WTC11 (cell line): ENCODE data around the gene CIDEB.

Experiments
- CTCF ChIP-seq: fragments of 200-600 bp; IDR thresholded peaks from 2 replicates; pipeline ENCODE4 v1.8.0; 2022; ENCODE audit warnings: antibody characterized with exemption
- ELF4 ChIP-seq: sonication (generic); formaldehyde crosslinking; IDR thresholded peaks from 2 replicates; pipeline ENCODE4 v1.8.1; 2022; ENCODE audit warnings: low read depth, mild to moderate bottlenecking, moderate library complexity, missing genetic modification reagents
- ERG ChIP-seq: fragments of 250-450 bp; sonication (Bioruptor Pico); IDR thresholded peaks from 2 replicates; pipeline ENCODE4 v1.8.0; 2021; ENCODE audit warnings: mild to moderate bottlenecking
- FOXP1 ChIP-seq: sonication (generic); formaldehyde crosslinking; IDR thresholded peaks from 2 replicates; pipeline ENCODE4 v1.8.0; 2022; ENCODE audit warnings: missing genetic modification reagents, mild to moderate bottlenecking, moderate library complexity, borderline replicate concordance
- MAX ChIP-seq: sonication (generic); formaldehyde crosslinking; IDR thresholded peaks from 2 replicates; pipeline ENCODE4 v1.8.0; 2022; ENCODE audit warnings: mild to moderate bottlenecking, missing genetic modification reagents
- MXD4 ChIP-seq: fragments of 250-450 bp; sonication (Bioruptor Pico); IDR thresholded peaks from 2 replicates; pipeline ENCODE4 v1.8.0; 2021; ENCODE audit warnings: mild to moderate bottlenecking, moderate library complexity, borderline replicate concordance
- NFYB ChIP-seq: sonication (generic); formaldehyde crosslinking; conservative IDR thresholded peaks from 2 replicates; pipeline ENCODE4 v1.8.0; 2022; ENCODE audit warnings: low read depth, missing genetic modification reagents
- NR3C1 ChIP-seq: sonication (generic); formaldehyde crosslinking; conservative IDR thresholded peaks from 2 replicates; pipeline ENCODE4 v1.8.1; 2023; ENCODE audit warnings: low read depth, mild to moderate bottlenecking, missing genetic modification reagents
- SP1 ChIP-seq: sonication (generic); formaldehyde crosslinking; conservative IDR thresholded peaks from 2 replicates; pipeline ENCODE4 v1.8.1; 2022; ENCODE audit warnings: missing genetic modification reagents
- STAT6 ChIP-seq: sonication (generic); formaldehyde crosslinking; conservative IDR thresholded peaks from 2 replicates; pipeline ENCODE4 v1.8.1; 2023; ENCODE audit warnings: mild to moderate bottlenecking, low read depth, missing genetic modification reagents, moderate library complexity
- USF2 ChIP-seq: sonication (generic); formaldehyde crosslinking; IDR thresholded peaks from 2 replicates; pipeline ENCODE4 v1.8.1; 2023; ENCODE audit warnings: mild to moderate bottlenecking, missing genetic modification reagents, moderate library complexity
- ZNF263 ChIP-seq: sonication (generic); formaldehyde crosslinking; IDR thresholded peaks from 2 replicates; pipeline ENCODE4 v1.8.1; 2022; ENCODE audit warnings: low read depth, mild to moderate bottlenecking, moderate library complexity, missing genetic modification reagents
- ZNF512 ChIP-seq: sonication (generic); formaldehyde crosslinking; IDR thresholded peaks from 2 replicates; pipeline ENCODE4 v1.8.1; 2022; ENCODE audit warnings: missing genetic modification reagents, borderline replicate concordance

- TF ChIP-seq NFYB (CRISPR knock-in tag): no peak
- TF ChIP-seq SP1 (CRISPR knock-in tag): no peak
- TF ChIP-seq CTCF: no peak
- no peak for TF ChIP-seq ELF4 (CRISPR knock-in tag)
- TF ChIP-seq MAX: no peak
- no peak for TF ChIP-seq ZNF512 (CRISPR knock-in tag)
- no peak for TF ChIP-seq MXD4
- TF ChIP-seq ZNF263: no peak
- TF ChIP-seq NR3C1 (CRISPR knock-in tag): no peak
- TF ChIP-seq FOXP1 (CRISPR knock-in tag): no peak
- no peak for TF ChIP-seq STAT6
- no peak for TF ChIP-seq USF2 (CRISPR knock-in tag)
- no peak for TF ChIP-seq ERG (CRISPR knock-in tag)
These were observed 18.2 kb upstream of the CIDEB start for GRCh38 chr14:24325963-24326362.
